ENCODE data around the gene RNF167.

GRCh38 chr17:4982305-4982704 lies 42.2 kb downstream of the RNF167 start:
- TF ChIP-seq CTCF (tag by site-specific recombination; IDR thresholded peaks at IDR 0.05) (no peak), ZNF274 (IDR thresholded peaks at IDR 0.05; ENCODE audit: low read length) (no peak), ZNF274 (tag by site-specific recombination; IDR thresholded peaks at IDR 0.05; ENCODE audit: borderline replicate concordance) (no peak), KLF9 (tag by site-specific recombination; IDR thresholded peaks at IDR 0.05; ENCODE audit: low read depth) (no peak), SALL2 (tag by site-specific recombination; IDR thresholded peaks at IDR 0.05; ENCODE audit: borderline replicate concordance) (no peak), TCF7L2 (IDR thresholded peaks at IDR 0.05; ENCODE audit: borderline replicate concordance, low read depth, low read length) (no peak)

All from HEK293 (cell line).